MCF 10A (cell line): ENCODE measurements around the gene TRPM5. TPM values are rescaled to one million over a fixed set of nuclear protein-coding genes. Genes with fewer than 3 reads are reported as not detected.

ENCODE experiments used
- BruUV-seq: library from RNA; stranded (reverse); fragments of 400-500 nt; replicated peaks from 2 replicates; lab custom pipeline; 2021; lab: Mats Ljungman, UMichigan
- CTCF ChIA-PET: fragments of 300-600 bp; sonication (Branson Sonifier 250); formaldehyde crosslinking; extraction: SDS; loops from one replicate; lab custom pipeline; 2021; ENCODE audit warnings: antibody characterized with exemption, inconsistent platforms; lab: Yijun Ruan, JAX
- POLR2A ChIA-PET: fragments of 300-600, 350-650 bp; sonication (Branson Sonifier 250); formaldehyde crosslinking; extraction: SDS; loops from one replicate; lab custom pipeline; 2020; ENCODE audit warnings: antibody characterized with exemption, inconsistent platforms; lab: Yijun Ruan, JAX
- DNase-seq: peaks from one replicate; pipeline ENCODE4 v3.0.0-alpha.2; 2018; ENCODE audit not compliant: unreplicated experiment
- H3K27ac Mint-ChIP-seq: one replicate; pipeline ENCODE4 v1.8.0; 2022; ENCODE audit warnings: mild to moderate bottlenecking, low read depth, mixed read lengths; ENCODE audit not compliant: unreplicated experiment
- H3K27me3 Mint-ChIP-seq: one replicate; pipeline ENCODE4 v1.8.0; 2022; ENCODE audit warnings: mixed read lengths; ENCODE audit not compliant: insufficient read depth, unreplicated experiment
- H3K36me3 Mint-ChIP-seq: one replicate; pipeline ENCODE4 v1.8.0; 2022; ENCODE audit warnings: mild to moderate bottlenecking, moderate library complexity, mixed read lengths; ENCODE audit not compliant: insufficient read depth, unreplicated experiment
- H3K4me1 Mint-ChIP-seq: one replicate; pipeline ENCODE4 v1.8.0; 2022; ENCODE audit warnings: mixed read lengths; ENCODE audit not compliant: insufficient read depth, unreplicated experiment
- H3K4me3 Mint-ChIP-seq: one replicate; pipeline ENCODE4 v1.8.0; 2022; ENCODE audit warnings: mild to moderate bottlenecking, moderate library complexity, mixed read lengths; ENCODE audit not compliant: unreplicated experiment
- H3K9me3 Mint-ChIP-seq: one replicate; pipeline ENCODE4 v1.8.0; 2022; ENCODE audit warnings: mixed read lengths; ENCODE audit not compliant: unreplicated experiment
- CTCF ChIP-seq: fragments of 200-600 bp; IDR thresholded peaks from one replicate; pipeline ENCODE4 v1.8.0; 2022; ENCODE audit warnings: antibody characterized with exemption, mild to moderate bottlenecking; ENCODE audit not compliant: unreplicated experiment
- intact Hi-C: fragments of 100-400 bp; cut with micrococcal nuclease; formaldehyde crosslinking; loops from 2 replicates; pipeline ENCODE4 v1.14.1; 2022
- total RNA-seq: library from RNA; stranded (reverse); gene quantifications from 2 replicates; pipeline ENCODE4 v1.2.3, GENCODE V29; 2022

Gene TRPM5
- total RNA-seq, 1 experiment from 2014 or later = not detected

- H3K4me3 Mint-ChIP-seq = no peak overlapping the region
- no peak for TF ChIP-seq CTCF
- DNase-seq = no peak
- H3K27me3 Mint-ChIP-seq = peaks cover 45% of the 10 kb centered on the region
- intact Hi-C loops = no loop called here
- no peaks in the 10 kb centered on the region for H3K4me1 Mint-ChIP-seq
- ChIA-PET POLR2A (interaction anchor here (0.6 kb wide), 1 partner anchor 917 kb away, joined by 3 read pairs; no protein-coding TSS in a partner anchor), CTCF (interaction anchor here (0.6 kb wide), 1 partner anchor 308 kb away, joined by 4 read pairs; no protein-coding TSS in a partner anchor)
- H3K9me3 Mint-ChIP-seq = peaks cover 33% of the 10 kb centered on the region
- H3K27ac Mint-ChIP-seq = no peak overlapping the region
- no peaks in the 10 kb centered on the region for H3K36me3 Mint-ChIP-seq
- BruUV-seq = no TSS peak
Observed at GRCh38 chr11:2484576-2485125, 40.3 kb upstream of the TRPM5 start.

- Mint-ChIP-seq H3K9me3 (peaks cover 23% of the 10 kb centered on the region), H3K27ac (no peak overlapping the region), H3K36me3 (no peaks in the 10 kb centered on the region), H3K4me3 (no peak overlapping the region), H3K4me1 (no peaks in the 10 kb centered on the region), H3K27me3 (peaks cover 34% of the 10 kb centered on the region)
- CTCF ChIA-PET = interaction anchor here (0.6 to 0.7 kb wide), 2 partner anchors 15 to 387 kb away, joined by 3 read pairs; no protein-coding TSS in a partner anchor
- intact Hi-C loops = no loop called here
- TF ChIP-seq CTCF = no peak
- no TSS peak for BruUV-seq
- no peak for DNase-seq
- POLR2A ChIA-PET = no interaction called here
Observed at GRCh38 chr11:2483426-2483825, 39.1 kb upstream of the TRPM5 start.

DNA sequence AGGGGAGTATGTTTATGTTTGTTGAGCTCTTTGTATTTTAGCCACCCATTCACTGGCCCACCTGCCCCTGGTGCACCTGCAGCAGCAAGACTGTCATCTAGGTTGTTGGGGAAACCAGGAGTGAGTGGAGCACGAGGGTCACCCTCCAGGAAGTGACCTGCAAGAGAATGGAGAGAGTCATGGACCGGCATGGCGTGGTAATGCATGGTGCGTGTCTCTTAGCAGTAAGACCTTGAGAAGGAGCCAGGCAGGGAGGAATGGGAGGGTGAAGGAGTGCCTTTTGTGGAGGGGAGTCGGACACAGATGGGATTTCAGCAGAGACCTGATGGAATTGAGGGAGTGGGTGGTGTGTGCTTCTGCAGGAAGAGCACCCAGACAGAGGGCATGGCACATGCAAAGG lies 38.4 kb upstream of the TRPM5 start:
- DNase-seq = no peak
- Mint-ChIP-seq H3K9me3 (peaks cover 20% of the 10 kb centered on the region), H3K36me3 (no peaks in the 10 kb centered on the region), H3K27ac (no peak overlapping the region), H3K4me3 (no peak overlapping the region), H3K27me3 (peaks cover 31% of the 10 kb centered on the region), H3K4me1 (no peaks in the 10 kb centered on the region)
- POLR2A ChIA-PET = no interaction called here
- intact Hi-C loops = no loop called here
- TF ChIP-seq CTCF = no peak
- CTCF ChIA-PET = no interaction called here
- BruUV-seq = no TSS peak

DNA sequence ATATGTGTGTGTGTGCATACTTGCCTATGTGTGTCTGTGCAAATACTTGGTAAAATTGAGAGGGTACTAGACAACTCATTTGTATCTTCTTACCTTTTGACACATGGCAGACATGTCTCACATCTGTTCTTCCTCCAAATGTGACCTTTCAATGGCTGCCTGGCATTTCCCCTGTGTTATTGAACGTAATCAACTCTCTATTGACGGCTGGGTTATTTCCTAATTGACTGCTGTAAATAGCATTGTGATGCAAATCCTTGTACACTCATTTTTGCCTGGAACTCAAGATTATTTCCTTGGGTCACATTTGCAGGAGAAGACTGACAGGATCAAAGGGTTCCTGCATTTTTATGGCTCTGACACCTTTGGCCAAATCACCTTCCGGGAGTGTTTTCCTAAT lies 37.9 kb upstream of the TRPM5 start:
- CTCF ChIA-PET = no interaction called here
- H3K4me1 Mint-ChIP-seq = no peaks in the 10 kb centered on the region
- peaks cover 20% of the 10 kb centered on the region for H3K9me3 Mint-ChIP-seq
- no TSS peak for BruUV-seq
- no peak for TF ChIP-seq CTCF
- no peak overlapping the region for H3K27ac Mint-ChIP-seq
- peaks cover 31% of the 10 kb centered on the region for H3K27me3 Mint-ChIP-seq
- H3K36me3 Mint-ChIP-seq = no peaks in the 10 kb centered on the region
- intact Hi-C loops = no loop called here
- no peak overlapping the region for H3K4me3 Mint-ChIP-seq
- no peak for DNase-seq
- POLR2A ChIA-PET = no interaction called here
